NCI-H524 (cell line): ENCODE measurements around the gene ITGB1BP1.

Experiments used
- DNase-seq, 2 experiments: peaks; one replicate each; lab custom pipeline; 2025; lab: John Stamatoyannopoulos, UW

Gene ITGB1BP1

DNA sequence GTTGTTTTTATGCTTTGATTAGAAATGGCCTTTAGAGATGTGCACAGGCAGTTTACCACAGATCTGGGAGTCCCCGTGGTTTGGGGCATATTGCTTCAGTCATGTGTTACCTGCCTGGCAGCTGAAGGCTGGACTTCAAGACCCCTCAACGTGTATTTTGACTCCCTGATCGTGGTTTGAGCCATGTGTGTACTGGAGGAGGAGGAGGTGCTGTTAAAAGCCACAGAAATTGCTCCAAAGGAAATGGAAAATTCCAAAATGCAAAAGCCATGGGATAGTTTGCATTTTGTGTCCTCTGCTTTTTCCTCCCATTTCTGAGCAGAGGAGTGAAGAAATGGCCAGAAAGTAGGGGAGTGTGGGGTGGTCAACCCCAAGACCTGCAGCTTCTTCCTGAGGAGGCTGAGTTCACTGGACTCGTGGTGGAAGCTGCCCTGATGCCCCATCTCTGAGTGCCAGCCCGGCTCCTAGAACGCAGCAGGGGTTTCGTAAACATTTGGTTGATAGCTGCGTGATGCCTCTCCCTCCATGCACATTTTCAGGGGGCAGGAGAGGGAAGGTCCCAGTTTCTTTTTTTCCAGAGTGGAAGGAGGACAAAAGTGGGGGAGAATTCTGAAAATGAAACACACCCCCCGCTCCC, 45.7 kb downstream of the ITGB1BP1 start:
- DNase-seq, result no peak

DNA sequence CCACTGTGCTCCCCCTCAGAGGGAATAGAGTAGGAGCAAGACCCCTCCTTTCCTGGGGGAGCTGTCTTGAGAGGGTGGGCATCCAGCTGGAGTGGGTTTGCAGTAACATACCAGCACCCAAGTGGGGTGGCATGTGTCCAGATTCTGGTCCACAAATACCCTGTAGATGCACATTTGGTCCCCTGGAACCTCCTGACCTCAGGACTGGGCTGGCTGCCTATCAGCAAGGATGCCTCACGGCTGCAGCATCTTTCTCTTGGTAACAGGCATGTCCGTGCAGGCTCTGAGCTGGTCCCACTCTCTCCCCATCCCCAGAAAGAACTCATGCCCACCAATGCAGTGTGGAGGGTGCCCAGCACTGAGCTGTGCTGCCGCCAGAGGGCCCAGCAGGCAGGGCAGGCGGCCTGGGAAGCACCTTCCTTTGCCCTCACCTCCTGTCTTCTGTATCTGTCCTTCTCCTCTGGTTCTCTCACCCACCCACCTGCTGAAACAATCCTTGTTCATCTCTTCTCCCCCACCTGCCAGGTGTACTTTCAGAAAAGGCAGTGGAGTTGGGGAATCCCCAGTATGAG, 47.4 kb downstream of the ITGB1BP1 start:
- no peak for DNase-seq

DNA sequence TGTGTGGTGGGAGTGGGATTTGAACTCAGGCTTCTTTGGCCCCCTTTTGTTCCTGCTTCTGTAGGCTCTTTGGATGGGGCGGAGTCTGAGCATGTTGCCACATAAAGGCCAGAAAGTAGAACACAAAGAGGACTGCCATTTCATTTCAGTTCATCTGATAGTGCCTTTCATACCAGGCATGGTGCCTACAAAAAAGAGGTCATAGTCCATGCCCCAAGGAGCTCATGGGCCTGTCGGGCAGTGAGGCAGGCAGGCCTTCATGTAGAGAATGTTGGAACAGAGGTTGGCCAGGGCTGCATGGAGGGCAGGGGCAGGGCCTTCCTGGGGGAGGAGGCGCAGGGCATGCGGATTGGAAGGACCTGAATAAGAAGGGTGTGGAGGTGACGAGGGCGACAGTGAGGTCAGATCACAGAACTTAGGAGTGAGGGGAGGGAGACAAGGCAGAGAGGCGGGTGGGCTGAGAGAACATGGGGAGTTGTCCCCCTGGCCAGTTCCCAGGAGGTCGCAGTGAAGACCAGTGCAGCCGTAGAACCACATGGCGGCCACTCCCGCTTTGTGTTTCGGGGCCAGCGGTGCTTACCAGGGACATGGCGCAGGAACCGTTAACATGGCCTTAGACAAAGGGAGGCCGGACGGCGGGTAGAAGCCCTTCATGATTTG, 49.1 kb downstream of the ITGB1BP1 start:
- DNase-seq, result no peak

DNA sequence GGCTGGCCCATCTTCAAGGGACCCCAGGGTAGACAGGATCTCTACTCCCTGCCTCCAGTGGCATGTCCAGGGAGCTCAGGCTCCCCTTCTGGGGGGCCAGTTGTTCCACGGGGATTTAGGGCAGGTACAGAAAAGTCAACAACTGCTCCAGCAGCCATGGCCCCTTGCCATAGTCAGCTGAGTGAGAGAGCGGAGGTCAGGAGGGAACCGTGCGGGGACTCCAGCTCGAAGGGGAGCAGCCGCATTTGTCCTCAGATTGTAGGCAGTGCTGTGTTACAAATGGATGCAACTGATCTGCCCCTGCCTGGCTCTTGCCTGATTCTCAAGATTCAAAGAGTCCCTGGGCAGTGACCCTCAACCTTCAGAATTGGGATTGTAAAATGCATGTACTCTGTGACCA, 49.9 kb downstream of the ITGB1BP1 start:
- no peak for DNase-seq

DNA sequence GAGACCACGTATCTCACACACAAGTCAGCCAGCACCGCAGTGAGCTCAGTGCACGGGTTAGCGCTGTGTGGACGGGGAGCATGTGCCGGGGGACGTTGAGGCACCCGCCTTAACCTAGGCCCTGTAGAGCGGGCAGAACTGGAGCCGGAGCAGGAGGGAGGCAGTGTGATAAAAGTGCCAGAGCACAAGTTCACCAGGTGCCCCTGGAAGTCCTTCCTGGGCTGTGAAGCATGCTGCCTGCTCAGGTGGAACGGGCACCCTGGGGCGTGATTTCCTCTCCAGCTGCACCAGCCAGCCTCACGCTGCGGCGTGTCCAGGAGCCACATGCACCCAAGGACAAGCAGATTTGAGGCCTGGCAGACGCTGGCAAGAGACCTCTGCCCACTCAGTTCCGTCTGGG, 50.3 kb downstream of the ITGB1BP1 start:
- DNase-seq, result no peak

DNA sequence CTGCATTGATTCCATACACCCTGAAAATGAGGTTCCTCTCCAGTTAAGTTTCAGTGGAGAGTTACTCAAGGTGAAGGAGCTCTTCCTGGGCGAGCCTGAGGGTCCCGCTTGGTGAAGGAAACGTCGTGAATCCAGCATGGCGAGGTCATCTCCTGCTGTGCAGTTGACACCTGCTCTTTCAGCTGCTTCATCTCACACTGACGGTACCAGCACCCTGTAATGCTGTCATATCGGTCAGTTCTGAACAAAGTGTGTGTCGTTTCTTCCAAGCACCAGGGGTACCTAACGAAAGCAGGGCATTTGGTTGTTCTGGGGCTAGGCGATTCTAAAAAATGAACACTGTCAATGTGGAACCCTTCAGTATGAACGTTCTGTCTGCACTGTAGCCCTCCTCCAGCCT, 52.6 kb downstream of the ITGB1BP1 start:
- no peak for DNase-seq

DNA sequence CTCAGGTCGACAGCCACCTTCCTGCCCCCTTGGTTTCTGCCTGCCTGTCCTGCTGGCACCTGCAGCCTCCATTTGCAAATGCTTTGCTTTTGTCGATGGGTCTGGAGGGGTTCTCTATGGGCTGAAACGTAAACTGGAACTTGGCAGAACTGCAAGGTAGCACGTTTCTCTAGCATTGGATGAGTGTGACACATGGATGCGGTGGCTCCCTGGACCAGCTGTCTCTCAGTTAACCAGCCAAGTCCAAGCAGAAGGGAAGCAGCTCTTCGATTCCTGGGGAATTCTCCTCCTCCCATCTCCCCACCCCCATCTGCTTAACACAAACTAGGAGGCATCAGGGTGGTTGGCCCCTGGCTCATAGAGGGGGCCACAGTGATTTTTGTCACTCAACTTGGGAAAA, 57.3 kb downstream of the ITGB1BP1 start:
- peak in 1 of 2 experiments; percentile 12 for DNase-seq

DNA sequence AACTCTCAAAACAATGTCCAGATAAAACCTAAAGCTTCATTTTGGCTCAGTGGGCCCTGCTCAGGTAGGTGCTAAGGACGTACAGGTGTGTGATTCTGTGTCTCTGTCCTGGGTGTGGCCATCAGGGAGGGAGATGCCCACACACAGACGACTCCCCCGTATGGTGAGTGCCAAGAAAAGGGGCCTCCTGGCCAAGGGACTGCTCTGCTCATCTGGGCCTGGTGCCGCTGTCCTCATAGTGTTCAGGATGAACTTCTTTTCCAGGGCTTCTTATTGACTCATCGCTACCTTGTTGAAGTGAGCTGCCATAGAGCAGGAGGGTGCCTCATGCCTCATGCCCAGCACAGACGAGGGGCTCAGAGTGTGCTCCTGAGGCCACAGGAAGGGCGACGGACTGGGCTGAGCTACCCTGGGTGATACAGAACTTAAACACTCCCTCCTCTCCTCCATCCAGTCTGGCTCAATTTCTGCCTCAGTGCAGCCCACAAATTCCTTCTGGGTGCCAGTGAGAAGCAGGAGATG, 57.8 kb downstream of the ITGB1BP1 start:
- no peak for DNase-seq

DNA sequence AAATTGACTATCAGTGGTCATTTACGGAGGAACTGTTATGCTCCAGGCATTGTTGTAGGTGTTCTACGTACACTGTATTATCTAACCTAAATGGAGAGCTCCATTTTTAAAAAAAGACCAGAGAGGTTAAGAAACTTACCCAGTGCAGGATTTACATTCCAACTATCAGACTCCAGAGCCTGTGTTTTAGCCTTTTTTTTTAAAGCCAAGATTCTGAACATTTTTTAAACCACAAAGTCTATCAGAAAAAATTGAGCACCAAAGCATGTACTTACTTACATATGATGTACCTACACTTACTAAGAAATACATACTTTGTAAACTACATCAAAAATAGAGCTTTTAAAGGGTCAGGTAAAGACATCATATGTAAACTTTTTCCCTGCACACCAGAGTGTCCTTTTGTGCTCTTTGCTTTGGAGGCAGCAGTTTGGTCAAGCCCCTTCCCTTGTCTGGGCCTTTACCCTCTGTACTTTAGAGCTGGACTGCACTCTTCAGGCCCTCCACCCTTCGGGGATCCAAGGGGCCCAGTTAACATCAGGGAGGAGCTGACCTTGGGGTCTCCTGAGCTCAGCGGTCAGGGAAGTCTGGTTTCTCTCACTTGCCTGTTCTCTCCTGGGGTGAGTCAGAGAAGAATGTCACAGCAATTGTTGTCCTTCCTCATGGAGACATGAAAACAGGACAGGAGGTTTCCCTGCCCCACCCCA, 58.4 kb downstream of the ITGB1BP1 start:
- DNase-seq, result no peak

DNA sequence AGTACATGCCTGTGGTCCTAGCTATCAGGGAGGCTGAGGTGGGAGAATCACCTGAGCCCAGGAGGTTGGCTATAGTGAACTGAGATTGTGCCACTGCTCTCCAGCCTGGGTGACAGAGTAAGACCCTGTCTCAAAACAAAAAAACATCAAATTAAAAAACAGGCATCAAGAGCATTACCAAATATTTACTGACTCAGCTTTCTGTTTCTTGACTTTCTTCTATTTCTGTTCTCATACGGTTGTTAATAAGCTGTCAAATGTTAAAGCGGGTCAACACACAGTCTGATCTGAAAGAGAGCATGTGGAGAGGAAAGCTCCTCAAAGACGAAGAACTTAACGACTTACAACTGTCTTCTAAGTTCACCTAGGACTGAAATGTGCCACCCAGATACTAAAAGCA, 59.0 kb downstream of the ITGB1BP1 start:
- no peak for DNase-seq

DNA sequence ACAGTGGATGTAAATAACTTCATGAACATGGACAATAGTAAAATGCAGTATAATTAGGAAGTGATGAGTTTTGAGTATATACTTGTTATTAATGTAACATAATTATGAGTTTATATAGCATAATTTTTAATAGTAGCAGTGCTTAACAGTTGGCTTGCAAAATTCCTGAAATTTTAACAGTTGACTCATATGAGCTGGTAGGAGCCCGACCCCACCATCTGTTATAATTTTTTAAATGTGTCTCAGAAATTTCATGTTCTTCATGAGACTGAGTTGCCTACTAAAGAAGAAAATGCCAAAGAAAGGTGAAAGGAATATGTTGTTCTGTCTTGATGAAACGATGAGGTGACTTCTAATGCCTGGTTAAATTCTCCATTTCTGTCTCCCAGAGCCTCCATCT, 62.6 kb downstream of the ITGB1BP1 start:
- DNase-seq, result no peak

DNA sequence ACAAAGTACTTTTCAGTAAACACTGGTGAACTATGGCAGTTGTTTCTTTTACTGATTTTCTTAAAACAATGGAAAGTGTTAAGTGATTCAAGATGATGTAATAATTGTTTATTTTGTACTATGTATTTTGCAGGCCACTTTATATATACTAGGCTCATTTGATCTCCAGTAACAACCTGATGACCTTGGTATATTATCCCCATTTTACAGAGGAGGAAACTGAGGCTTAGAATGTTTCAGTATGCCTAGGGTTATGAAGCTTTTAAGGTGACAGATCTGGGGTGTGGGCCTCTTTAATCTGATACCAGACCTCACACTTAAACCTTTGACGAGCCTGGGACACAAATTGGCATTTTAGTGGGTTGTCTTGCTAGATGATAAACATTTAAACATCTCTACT, 63.2 kb downstream of the ITGB1BP1 start:
- DNase-seq, result no peak

DNA sequence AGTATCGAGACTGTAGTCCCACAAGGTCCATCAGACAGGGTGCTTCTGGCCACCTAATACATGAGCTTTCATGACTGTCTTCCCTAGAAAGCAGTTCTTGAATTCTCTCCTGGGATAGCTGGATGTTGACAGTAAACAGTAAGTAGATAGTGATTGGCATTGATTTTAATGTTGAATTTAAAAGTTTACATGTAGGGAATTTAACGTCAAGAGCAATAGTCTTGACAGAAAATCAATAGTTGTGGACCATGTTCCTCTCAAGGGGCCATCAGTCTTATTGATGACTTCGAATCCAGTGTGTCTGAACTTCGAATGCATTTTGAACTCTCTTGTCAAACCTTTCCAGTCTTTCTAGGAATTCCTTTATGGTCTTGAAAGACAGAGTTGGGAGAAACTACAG, 63.9 kb downstream of the ITGB1BP1 start:
- no peak for DNase-seq

DNA sequence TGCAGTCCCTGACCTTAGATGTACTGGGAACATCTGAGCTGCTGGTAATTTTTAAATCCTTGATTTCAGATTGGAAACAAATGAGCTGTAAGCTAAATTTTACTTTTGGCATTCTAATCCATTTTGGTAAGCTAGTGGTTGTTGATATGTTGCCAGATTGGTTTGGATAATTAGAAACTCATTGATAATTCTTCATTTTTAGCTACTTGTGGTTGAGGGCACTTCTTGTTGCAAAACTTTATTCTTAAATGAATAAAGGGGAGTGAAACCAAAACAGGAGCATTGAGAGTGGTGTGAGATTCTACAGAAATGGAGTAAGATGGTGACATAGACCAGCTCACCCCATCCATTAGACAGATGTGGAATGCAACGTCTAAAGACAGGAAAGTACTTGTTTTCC, 64.5 kb downstream of the ITGB1BP1 start:
- DNase-seq, result no peak

DNA sequence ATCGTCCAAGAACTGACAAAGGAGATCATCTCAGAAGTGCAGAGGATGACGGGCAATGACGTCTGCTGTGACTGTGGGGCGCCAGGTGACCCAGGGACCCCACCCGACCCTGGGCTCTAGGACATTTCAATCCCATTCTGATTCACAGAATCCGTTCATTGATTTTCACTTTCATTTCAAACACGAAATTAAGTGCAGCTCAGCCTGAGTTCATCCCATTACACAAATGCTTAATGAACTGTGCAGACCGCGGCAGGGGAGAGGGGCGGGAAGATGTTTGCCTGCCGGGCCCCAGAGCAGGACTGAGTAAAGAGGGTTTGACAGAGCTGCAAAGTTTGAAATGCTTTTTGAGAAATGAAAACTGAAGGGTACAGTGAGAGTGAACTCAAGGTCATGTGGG, 67.1 kb downstream of the ITGB1BP1 start:
- DNase-seq, result no peak

DNA sequence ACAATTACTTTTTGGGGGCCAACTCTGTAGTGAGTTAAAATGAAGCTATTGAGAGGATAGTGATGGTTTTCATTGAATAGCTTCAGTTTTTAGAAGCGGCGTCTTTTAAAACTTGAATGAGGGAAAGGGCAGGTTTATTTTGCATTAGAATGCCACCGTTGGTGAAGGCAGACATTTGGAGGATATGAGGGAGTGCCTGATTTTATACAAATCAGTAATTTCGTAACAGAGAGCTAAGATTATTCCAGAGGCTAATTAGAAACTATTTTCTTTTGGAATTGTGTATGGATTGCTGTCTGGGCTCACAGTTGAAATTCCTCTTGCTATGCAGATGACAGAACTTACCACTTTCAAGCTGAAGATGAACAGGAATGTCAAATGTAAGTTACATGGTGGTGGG, 67.6 kb downstream of the ITGB1BP1 start:
- DNase-seq, result no peak

DNA sequence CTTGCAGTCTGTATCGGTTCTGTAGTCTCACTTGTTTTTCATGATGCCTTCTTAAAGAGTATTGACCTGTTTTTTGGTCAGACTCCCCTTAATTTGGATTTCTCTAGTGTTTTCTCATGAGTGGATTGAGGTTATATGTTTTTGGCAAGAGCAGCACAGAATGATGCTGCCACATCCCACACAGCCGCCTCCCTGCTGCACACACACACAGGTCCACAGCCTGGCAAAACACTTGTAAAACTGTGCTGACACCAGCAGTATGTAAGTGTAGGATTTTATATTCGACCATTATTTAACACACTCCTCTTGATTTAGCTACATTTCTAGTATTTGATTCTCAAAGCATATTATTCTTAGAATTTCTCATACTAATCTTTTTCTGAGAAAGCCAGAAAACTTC, 68.1 kb downstream of the ITGB1BP1 start:
- no peak for DNase-seq

DNA sequence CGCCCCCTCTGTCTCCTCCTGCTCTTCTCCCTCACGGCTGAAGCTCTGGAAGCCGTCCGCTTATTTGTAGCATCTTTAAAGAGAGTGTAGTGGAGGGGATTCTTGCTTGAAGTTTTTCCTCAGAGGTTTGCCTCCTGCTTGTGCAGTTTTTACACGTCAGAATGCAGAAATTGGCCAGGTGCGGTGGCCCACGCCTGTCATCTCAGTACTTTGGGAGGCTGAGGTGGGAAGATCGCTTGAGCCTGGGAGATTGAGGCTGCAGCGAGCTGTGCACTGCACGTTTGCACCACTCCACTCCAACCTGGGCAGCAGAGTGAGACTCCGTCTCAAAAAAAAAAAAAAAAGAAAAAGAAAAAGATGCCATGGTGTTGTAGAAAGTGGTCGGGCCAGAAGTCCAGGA, 69.0 kb downstream of the ITGB1BP1 start:
- no peak for DNase-seq
